Left lung (tissue), 10 donors: Measurements from ENCODE around the gene TCEANC2. TPM values are rescaled to one million over a fixed set of nuclear protein-coding genes. Genes with fewer than 3 reads are reported as not detected.

Source experiments
- ATAC-seq: fragments of 200-7000 bp; cut with Tn5 transposase; one replicate; pipeline ENCODE4 v1.9.1; 2020; ENCODE audit warnings: moderate library complexity
- DNase-seq, 4 donors: peaks; one replicate each; pipeline ENCODE4 v3.0.0-alpha.2; 2013 to 2020
- H3K27ac ChIP-seq, 2 donors: fragments of 200-600 bp; sonication (generic) in 1 of 2; one replicate each; pipeline versions ENCODE4 v1.5.0 to v1.8.0; 2020 to 2021
- H3K27me3 ChIP-seq, 2 donors: fragments of 200-600 bp; sonication (generic) in 1 of 2; one replicate each; pipeline versions ENCODE4 v1.5.0 to v1.8.0; 2020 to 2021
- H3K36me3 ChIP-seq, 2 donors: fragments of 200-600 bp; sonication (generic) in 1 of 2; one replicate each; pipeline versions ENCODE4 v1.5.0 to v1.8.0; 2020 to 2021
- H3K4me1 ChIP-seq, 2 donors: fragments of 200-600 bp; one replicate each; pipeline ENCODE4 v1.8.0; 2021
- H3K4me3 ChIP-seq, 2 donors: fragments of 200-600 bp; sonication (generic) in 1 of 2; one replicate each; pipeline versions ENCODE4 v1.5.0 to v1.8.0; 2020 to 2021; ENCODE audit warnings: mild to moderate bottlenecking in 1 of 2
- H3K9me3 ChIP-seq, 2 donors: fragments of 200-600 bp; sonication (generic) in 1 of 2; one replicate each; pipeline versions ENCODE4 v1.5.0 to v1.8.0; 2020 to 2021
- CTCF ChIP-seq, 2 donors: fragments of 200-600 bp; sonication (generic) in 1 of 2; IDR thresholded peaks; one replicate each; pipeline versions ENCODE4 v1.5.0 to v1.8.0; 2021; ENCODE audit warnings: antibody characterized with exemption in 2 of 2
- intact Hi-C, 2 donors: fragments of 100-400 bp; cut with DNase I; formaldehyde crosslinking; loops; one replicate each; pipeline versions ENCODE4 v1.11.2 to v1.14.2; 2022
- polyA plus RNA-seq, 6 donors: library from polyadenylated mRNA; unstranded; fragments of 120-200 nt; gene quantifications; one replicate each; pipeline ENCODE4 v1.2.1, GENCODE V29; 2013; ENCODE audit not compliant: insufficient read length in 6 of 6
- total RNA-seq, 2 donors: library from RNA; stranded (reverse); fragmentation: NEBNext Ultra II Directional; extraction: Animal tissue kit (Norgen Biotek cat#: 25700); gene quantifications; one replicate each; pipeline ENCODE4 v1.2.1, GENCODE V29; 2021
- donor health status: DM: no; HTN: yes; CAD: no.
- donor health status: DM: no; HTN: no; CAD: no.

TCEANC2 gene
- total and polyA plus RNA-seq, 8 donors: 5.2 to 13.3 (median 10.2) TPM

DNA sequence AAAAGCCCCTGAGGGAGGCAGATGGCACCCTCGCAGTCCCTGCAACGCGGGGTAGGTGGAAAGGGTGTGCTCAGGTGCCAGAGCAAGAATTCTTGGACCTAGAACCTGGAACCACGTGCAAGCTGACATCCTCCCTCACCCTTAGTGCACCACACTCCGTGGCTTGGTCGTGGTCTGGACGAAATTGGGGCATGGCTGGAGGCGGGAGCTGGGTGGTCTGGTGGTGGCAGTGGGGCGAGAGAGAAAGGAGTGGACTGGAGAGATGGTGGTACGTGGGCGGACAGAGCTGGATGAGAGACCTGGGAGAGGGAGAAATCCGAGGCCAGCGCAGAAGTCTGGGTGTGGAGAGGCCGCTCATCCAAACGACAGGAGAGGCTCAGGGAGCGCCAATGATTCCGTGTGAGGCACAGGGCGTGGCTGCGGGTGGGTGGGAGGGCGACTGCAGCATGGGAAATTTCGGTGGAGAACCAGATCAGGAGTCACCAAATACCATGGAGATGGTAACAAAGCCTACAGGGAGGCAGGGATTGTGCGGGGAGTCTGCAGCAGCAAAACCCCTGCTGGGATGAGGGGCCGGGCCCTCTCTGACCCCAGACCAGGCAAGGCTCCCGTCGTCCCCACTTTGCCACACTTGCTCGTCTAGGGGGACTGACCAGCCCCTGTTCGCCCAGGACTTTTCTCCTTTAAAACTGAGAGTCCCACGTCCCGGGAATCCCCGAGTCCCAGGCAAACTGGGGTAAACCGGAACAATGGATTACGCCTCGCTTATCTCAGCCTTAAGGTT lies 67.5 kb downstream of the TCEANC2 start:
- DNase-seq: no peak
- no peak overlapping the region for H3K4me3 ChIP-seq
- intact Hi-C loops: loop anchor here in 1 of 2 donors (10.0 kb wide), 1 partner anchor 374 kb away; no protein-coding TSS in a partner anchor
- ATAC-seq: no peak
- no peaks in the 10 kb centered on the region for H3K36me3 ChIP-seq
- H3K9me3 ChIP-seq: no peaks in the 10 kb centered on the region
- peaks cover 0 to 21% of the 10 kb centered on the region in 2 donors for H3K27me3 ChIP-seq
- peaks cover 5 to 7% of the 10 kb centered on the region in 2 donors for H3K4me1 ChIP-seq
- TF ChIP-seq CTCF (IDR thresholded peaks at IDR 0.05): no peak
- no peak overlapping the region for H3K27ac ChIP-seq

GRCh38 chr1:54121482-54122134 lies 68.2 kb downstream of the TCEANC2 start:
- Histone ChIP-seq H3K27ac (no peak overlapping the region), H3K9me3 (no peaks in the 10 kb centered on the region), H3K27me3 (peaks cover 0 to 21% of the 10 kb centered on the region in 2 donors), H3K36me3 (no peaks in the 10 kb centered on the region), H3K4me3 (no peak overlapping the region), H3K4me1 (peaks cover 5 to 7% of the 10 kb centered on the region in 2 donors)
- intact Hi-C loops: loop anchor here in 1 of 2 donors (10.0 kb wide), 1 partner anchor 373 kb away; no protein-coding TSS in a partner anchor
- ATAC-seq: peak; percentile 94
- TF ChIP-seq CTCF (IDR thresholded peaks at IDR 0.05): peak; percentile 62 to 64
- peak; percentile 75 to 88 (median 83) for DNase-seq

DNA sequence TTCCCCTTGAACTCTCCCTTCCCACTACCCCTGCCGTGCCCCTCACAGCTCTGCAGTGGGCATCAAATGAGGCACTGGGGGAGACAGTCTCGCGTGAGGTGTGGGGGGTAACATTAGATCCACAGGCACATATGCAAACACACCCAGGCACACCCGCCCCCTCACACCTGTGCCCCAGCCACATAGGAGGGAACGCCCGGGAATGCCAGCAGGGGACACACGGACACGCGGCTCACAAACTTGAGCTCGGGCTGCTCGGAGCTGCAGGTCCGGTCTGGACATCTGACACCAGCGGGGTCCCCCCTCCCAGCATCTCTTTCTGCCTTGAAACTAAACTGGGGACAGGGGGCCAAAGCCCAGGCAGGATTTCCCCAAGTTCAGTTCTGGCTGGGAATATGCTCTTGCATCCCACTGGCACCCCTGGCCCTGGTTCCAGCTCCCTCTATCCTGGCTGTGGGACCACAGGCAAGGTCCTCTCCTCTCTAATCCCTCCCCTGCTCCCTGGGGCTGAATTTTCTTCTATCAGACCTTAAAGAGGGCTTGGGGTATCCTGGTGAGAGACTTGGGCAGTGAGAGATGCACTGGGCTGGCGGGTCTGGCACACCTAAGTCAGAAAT lies 68.8 kb downstream of the TCEANC2 start:
- H3K4me3 ChIP-seq: no peak overlapping the region
- no peak for ATAC-seq
- no peak for TF ChIP-seq CTCF (IDR thresholded peaks at IDR 0.05)

DNA sequence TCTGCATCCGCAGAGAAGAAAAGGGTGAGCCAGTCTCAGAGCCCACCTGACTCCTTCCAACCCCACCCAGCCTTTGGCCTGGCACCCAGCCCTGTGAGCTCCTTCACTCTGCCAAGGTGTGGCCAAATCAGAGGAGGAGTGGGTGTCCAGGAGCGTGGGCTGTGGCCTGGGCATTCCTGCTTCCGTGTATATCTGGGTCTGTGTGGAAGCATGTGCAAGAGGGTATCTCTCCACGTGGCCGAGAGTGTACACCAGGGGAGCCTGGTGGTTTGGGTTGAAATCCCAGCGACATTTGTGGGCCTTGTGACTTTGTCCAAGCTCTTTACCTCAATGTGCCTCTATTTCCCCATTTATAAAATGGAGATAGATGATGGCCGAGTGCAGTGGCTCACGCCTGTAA lies 69.6 kb downstream of the TCEANC2 start:
- intact Hi-C loops: loop anchor here in 1 of 2 donors (10.0 kb wide), 1 partner anchor 372 kb away; no protein-coding TSS in a partner anchor
- Histone ChIP-seq H3K27ac (no peak overlapping the region), H3K9me3 (no peaks in the 10 kb centered on the region), H3K4me3 (no peak overlapping the region), H3K4me1 (peaks cover 5 to 7% of the 10 kb centered on the region in 2 donors), H3K36me3 (no peaks in the 10 kb centered on the region), H3K27me3 (peaks cover 0 to 21% of the 10 kb centered on the region in 2 donors)
- DNase-seq: no peak
- no peak for ATAC-seq
- no peak for TF ChIP-seq CTCF (IDR thresholded peaks at IDR 0.05)

More for the DNA sequence above, 68.8 kb downstream of the TCEANC2 start:
- Histone ChIP-seq H3K27ac (no peak overlapping the region), H3K36me3 (no peaks in the 10 kb centered on the region), H3K27me3 (peaks cover 0 to 21% of the 10 kb centered on the region in 2 donors), H3K4me1 (peaks cover 5 to 7% of the 10 kb centered on the region in 2 donors), H3K9me3 (no peaks in the 10 kb centered on the region)
- DNase-seq: no peak
- intact Hi-C loops: loop anchor here in 1 of 2 donors (10.0 kb wide), 1 partner anchor 373 kb away; no protein-coding TSS in a partner anchor
